HG02763 (cell line): ENCODE data around the gene LHFPL3.
"Not testable (repeated sequence)": the region's sequence is repeated elsewhere in the genome, so short reads cannot be mapped to it uniquely, and the experiment has no call there.

Experiments
- ATAC-seq: cut with Tn5 transposase; IDR thresholded peaks from one replicate; pipeline ENCODE4 v1.9.1; 2021; ENCODE audit warnings: mild to moderate bottlenecking, moderate library complexity; ENCODE audit not compliant: unreplicated experiment

The LHFPL3 gene

GRCh38 chr7:104661575-104661974 is 333.2 kb downstream of the LHFPL3 start:
- ATAC-seq: no peak

GRCh38 chr7:104664648-104665047 is 336.2 kb downstream of the LHFPL3 start:
- no peak for ATAC-seq

- no peak for ATAC-seq
These were observed 349.2 kb downstream of the LHFPL3 start for GRCh38 chr7:104677587-104677986.

GRCh38 chr7:104679085-104679484 is 350.7 kb downstream of the LHFPL3 start:
- no peak for ATAC-seq

- ATAC-seq: no peak
These were observed 357.9 kb downstream of the LHFPL3 start for GRCh38 chr7:104686286-104686685.

GRCh38 chr7:104694710-104695109 is 366.3 kb downstream of the LHFPL3 start:
- no peak for ATAC-seq

- no peak for ATAC-seq
These were observed 367.2 kb downstream of the LHFPL3 start for GRCh38 chr7:104695563-104695962.

GRCh38 chr7:104700336-104700735 is 371.9 kb downstream of the LHFPL3 start:
- ATAC-seq: no peak

- not testable (repeated sequence) for ATAC-seq
These were observed 392.6 kb downstream of the LHFPL3 start for GRCh38 chr7:104721027-104721426.

- ATAC-seq: no peak
These were observed 394.6 kb downstream of the LHFPL3 start for GRCh38 chr7:104723001-104723400.

- ATAC-seq: no peak
These were observed 430.1 kb downstream of the LHFPL3 start for GRCh38 chr7:104758504-104758903.

- ATAC-seq: no peak
These were observed 433.5 kb downstream of the LHFPL3 start for GRCh38 chr7:104761892-104762291.

- no peak for ATAC-seq
These were observed 438.7 kb downstream of the LHFPL3 start for GRCh38 chr7:104767113-104767512.

GRCh38 chr7:104767826-104768536 is 439.6 kb downstream of the LHFPL3 start:
- no peak for ATAC-seq

GRCh38 chr7:104772405-104773345 is 444.3 kb downstream of the LHFPL3 start:
- no peak for ATAC-seq

- ATAC-seq: no peak
These were observed 445.4 kb downstream of the LHFPL3 start for GRCh38 chr7:104773796-104774195.

GRCh38 chr7:104775531-104775930 is 447.1 kb downstream of the LHFPL3 start:
- no peak for ATAC-seq

GRCh38 chr7:104777301-104777800 is 448.9 kb downstream of the LHFPL3 start:
- ATAC-seq: no peak

GRCh38 chr7:104779888-104780287 is 451.5 kb downstream of the LHFPL3 start:
- no peak for ATAC-seq

GRCh38 chr7:104784686-104785085 is 456.3 kb downstream of the LHFPL3 start:
- ATAC-seq: no peak

- no peak for ATAC-seq
These were observed 461.4 kb downstream of the LHFPL3 start for GRCh38 chr7:104789780-104790179.

- ATAC-seq: no peak
These were observed 462.0 kb downstream of the LHFPL3 start for GRCh38 chr7:104790440-104790839.
